ENCODE data around the gene EDA. TPM values are rescaled to one million over a fixed set of nuclear protein-coding genes. Genes with fewer than 3 reads are reported as not detected.

The EDA gene
- total RNA-seq, 1 experiment from 2014 or later: 5.2 TPM

DNA sequence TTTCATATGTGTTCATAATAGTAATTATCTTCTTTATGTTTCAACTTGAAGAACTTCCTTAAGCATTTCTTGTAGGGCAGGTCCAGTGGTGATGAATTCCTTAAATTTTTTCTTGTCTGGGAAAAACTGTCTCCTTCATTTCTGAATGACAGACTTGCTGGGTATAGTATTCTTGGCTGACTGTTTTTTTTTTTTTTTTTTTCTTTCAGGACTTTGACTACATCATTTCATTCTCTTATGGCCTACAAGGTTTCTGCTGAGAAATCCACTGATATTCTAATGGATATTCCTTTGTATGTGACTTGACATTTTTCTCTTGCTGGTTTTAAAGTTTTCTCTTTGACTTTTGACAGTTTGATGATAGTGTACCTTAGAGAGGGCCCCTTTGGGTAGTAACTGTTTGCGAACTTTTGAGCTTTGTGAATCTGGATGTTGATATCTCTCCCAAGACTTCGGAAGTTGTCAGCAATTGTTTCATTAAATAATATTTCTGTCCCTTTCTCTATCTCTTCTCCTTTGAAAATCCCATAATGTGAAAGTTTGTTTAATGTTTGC, 54.2 kb downstream of the EDA start:
- Histone ChIP-seq H3K9me2 (ENCODE audit: insufficient read depth) (no peaks in the 10 kb centered on the region), H3K4me2 (ENCODE audit: low read length) (no peak overlapping the region), H3K9me3 (ENCODE audit: control insufficient read depth in 1 of 2, insufficient read depth in 1 of 2, low read depth in 1 of 2, low read length in 2 of 2) (no peaks in the 10 kb centered on the region), H2AFZ (ENCODE audit: low read depth, low read length, poor library complexity, severe bottlenecking) (no peak overlapping the region), H3K9ac (ENCODE audit: low read length) (no peak overlapping the region), H3K4me3 (replicated peaks in 1 of 2; ENCODE audit: low read depth in 1 of 2, low read length in 2 of 2) (no peak overlapping the region), H4K20me1 (ENCODE audit: insufficient read depth) (no peaks in the 10 kb centered on the region), H3K27me3 (ENCODE audit: insufficient read depth, low read length) (no peaks in the 10 kb centered on the region), H3K36me3 (ENCODE audit: control insufficient read depth in 1 of 2, insufficient read depth in 2 of 2, low read length in 2 of 2) (no peaks in the 10 kb centered on the region), H3K27ac (ENCODE audit: low read depth, low read length) (no peak overlapping the region), H3K4me1 (ENCODE audit: control insufficient read depth in 1 of 2, insufficient read depth in 2 of 2, low read length in 2 of 2) (no peaks in the 10 kb centered on the region), H3K79me2 (ENCODE audit: insufficient read depth, low read length) (no peaks in the 10 kb centered on the region)
- ATAC-seq (no peak), DNase-seq (ENCODE audit: low read depth, low spot score) (no peak)
- BruUV-seq (replicated peaks): no TSS peak
- intact Hi-C loops (cut with micrococcal nuclease): no loop called here
- TF ChIP-seq, protein P1, sequence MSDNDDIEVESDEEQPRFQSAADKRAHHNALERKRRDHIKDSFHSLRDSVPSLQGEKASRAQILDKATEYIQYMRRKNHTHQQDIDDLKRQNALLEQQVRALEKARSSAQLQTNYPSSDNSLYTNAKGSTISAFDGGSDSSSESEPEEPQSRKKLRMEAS (IDR thresholded peaks at IDR 0.05): no peak
- POLR2A ChIA-PET: no interaction called here
- CTCF ChIA-PET: no interaction called here
- RAD21 ChIA-PET (ENCODE audit: low non-redundant PET in 1 of 2, low total read pairs in 2 of 2, uncharacterized antibody in 2 of 2, unreplicated experiment in 2 of 2): no interaction called here

DNA sequence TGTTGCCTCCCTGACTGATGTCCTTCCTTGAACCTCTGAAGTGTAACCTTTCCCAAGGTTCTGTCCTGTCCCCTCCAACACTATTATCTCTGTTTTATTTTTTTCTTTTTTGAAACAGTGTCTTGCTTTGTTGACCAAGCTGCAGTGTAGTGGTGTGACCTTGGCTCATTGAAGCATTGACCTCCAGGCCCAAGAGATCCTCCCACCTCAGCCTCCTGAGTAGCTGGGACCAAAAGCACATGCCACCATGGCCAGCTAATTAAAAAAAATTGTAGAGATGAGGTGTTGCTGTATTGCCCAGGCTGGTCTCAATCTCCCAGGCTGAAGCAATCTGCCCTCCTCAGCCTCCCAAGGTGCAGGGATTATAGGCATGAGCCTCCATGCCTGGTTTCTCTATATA, 59.0 kb downstream of the EDA start:
- DNase-seq (ENCODE audit: low read depth, low spot score) (no peak), ATAC-seq (no peak)
- POLR2A ChIA-PET: no interaction called here
- RAD21 ChIA-PET (ENCODE audit: low non-redundant PET in 1 of 2, low total read pairs in 2 of 2, uncharacterized antibody in 2 of 2, unreplicated experiment in 2 of 2): no interaction called here
- no peak overlapping the region for H3K4me3 ChIP-seq (replicated peaks in 1 of 2; ENCODE audit: low read depth in 1 of 2, low read length in 2 of 2)
- no peaks in the 10 kb centered on the region for H3K9me2 ChIP-seq (ENCODE audit: insufficient read depth)
- no peaks in the 10 kb centered on the region for H3K27me3 ChIP-seq (ENCODE audit: insufficient read depth, low read length)
- intact Hi-C loops (cut with micrococcal nuclease): no loop called here
- no peaks in the 10 kb centered on the region for H3K9me3 ChIP-seq (ENCODE audit: control insufficient read depth in 1 of 2, insufficient read depth in 1 of 2, low read depth in 1 of 2, low read length in 2 of 2)
- CTCF ChIA-PET: no interaction called here
- H3K79me2 ChIP-seq (ENCODE audit: insufficient read depth, low read length): no peaks in the 10 kb centered on the region
- H2AFZ ChIP-seq (ENCODE audit: low read depth, low read length, poor library complexity, severe bottlenecking): no peak overlapping the region
- TF ChIP-seq, protein P2, sequence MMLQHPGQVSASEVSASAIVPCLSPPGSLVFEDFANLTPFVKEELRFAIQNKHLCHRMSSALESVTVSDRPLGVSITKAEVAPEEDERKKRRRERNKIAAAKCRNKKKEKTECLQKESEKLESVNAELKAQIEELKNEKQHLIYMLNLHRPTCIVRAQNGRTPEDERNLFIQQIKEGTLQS (IDR thresholded peaks at IDR 0.05): no peak
- TF ChIP-seq SP1 (IDR thresholded peaks at IDR 0.05; ENCODE audit: low read depth): no peak
- TF ChIP-seq, protein P1 (IDR thresholded peaks at IDR 0.05): no peak
- TF ChIP-seq YY1 (IDR thresholded peaks at IDR 0.05; ENCODE audit: extremely low read depth, insufficient replicate concordance, low read depth, low read length): no peak
- TF ChIP-seq EGR1 (IDR thresholded peaks at IDR 0.05; ENCODE audit: low read depth): no peak
- no peak for TF ChIP-seq EZH2 (IDR thresholded peaks at IDR 0.05)
- no peak for TF ChIP-seq ZFX (IDR thresholded peaks at IDR 0.05)
- TF ChIP-seq CEBPB (IDR thresholded peaks at IDR 0.05; ENCODE audit: low read depth): no peak
- no peak for TF ChIP-seq POLR2AphosphoS5 (IDR thresholded peaks at IDR 0.05; ENCODE audit: low read depth, low read length)
- TF ChIP-seq, protein P3, sequence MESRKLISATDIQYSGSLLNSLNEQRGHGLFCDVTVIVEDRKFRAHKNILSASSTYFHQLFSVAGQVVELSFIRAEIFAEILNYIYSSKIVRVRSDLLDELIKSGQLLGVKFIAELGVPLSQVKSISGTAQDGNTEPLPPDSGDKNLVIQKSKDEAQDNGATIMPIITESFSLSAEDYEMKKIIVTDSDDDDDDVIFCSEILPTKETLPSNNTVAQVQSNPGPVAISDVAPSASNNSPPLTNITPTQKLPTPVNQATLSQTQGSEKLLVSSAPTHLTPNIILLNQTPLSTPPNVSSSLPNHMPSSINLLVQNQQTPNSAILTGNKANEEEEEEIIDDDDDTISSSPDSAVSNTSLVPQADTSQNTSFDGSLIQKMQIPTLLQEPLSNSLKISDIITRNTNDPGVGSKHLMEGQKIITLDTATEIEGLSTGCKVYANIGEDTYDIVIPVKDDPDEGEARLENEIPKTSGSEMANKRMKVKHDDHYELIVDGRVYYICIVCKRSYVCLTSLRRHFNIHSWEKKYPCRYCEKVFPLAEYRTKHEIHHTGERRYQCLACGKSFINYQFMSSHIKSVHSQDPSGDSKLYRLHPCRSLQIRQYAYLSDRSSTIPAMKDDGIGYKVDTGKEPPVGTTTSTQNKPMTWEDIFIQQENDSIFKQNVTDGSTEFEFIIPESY (IDR thresholded peaks at IDR 0.05; ENCODE audit: extremely low read depth, insufficient replicate concordance, low read length): no peak
- TF ChIP-seq POLR2A (IDR thresholded peaks at IDR 0.05; ENCODE audit: borderline replicate concordance, extremely low read depth, insufficient read depth, insufficient read length): no peak
- TF ChIP-seq, protein P4, sequence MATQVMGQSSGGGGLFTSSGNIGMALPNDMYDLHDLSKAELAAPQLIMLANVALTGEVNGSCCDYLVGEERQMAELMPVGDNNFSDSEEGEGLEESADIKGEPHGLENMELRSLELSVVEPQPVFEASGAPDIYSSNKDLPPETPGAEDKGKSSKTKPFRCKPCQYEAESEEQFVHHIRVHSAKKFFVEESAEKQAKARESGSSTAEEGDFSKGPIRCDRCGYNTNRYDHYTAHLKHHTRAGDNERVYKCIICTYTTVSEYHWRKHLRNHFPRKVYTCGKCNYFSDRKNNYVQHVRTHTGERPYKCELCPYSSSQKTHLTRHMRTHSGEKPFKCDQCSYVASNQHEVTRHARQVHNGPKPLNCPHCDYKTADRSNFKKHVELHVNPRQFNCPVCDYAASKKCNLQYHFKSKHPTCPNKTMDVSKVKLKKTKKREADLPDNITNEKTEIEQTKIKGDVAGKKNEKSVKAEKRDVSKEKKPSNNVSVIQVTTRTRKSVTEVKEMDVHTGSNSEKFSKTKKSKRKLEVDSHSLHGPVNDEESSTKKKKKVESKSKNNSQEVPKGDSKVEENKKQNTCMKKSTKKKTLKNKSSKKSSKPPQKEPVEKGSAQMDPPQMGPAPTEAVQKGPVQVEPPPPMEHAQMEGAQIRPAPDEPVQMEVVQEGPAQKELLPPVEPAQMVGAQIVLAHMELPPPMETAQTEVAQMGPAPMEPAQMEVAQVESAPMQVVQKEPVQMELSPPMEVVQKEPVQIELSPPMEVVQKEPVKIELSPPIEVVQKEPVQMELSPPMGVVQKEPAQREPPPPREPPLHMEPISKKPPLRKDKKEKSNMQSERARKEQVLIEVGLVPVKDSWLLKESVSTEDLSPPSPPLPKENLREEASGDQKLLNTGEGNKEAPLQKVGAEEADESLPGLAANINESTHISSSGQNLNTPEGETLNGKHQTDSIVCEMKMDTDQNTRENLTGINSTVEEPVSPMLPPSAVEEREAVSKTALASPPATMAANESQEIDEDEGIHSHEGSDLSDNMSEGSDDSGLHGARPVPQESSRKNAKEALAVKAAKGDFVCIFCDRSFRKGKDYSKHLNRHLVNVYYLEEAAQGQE (IDR thresholded peaks at IDR 0.05; ENCODE audit: low read depth): no peak
- no peak for TF ChIP-seq EZH2phosphoT487 (IDR thresholded peaks at IDR 0.05; ENCODE audit: borderline replicate concordance)
- no peak for TF ChIP-seq ELF1 (IDR thresholded peaks at IDR 0.05; ENCODE audit: borderline replicate concordance, low read depth)
- no peak for TF ChIP-seq RAD21 (IDR thresholded peaks at IDR 0.05; ENCODE audit: low read depth)
- H3K36me3 ChIP-seq (ENCODE audit: control insufficient read depth in 1 of 2, insufficient read depth in 2 of 2, low read length in 2 of 2): no peaks in the 10 kb centered on the region
- no peak overlapping the region for H3K27ac ChIP-seq (ENCODE audit: low read depth, low read length)
- no peaks in the 10 kb centered on the region for H3K4me1 ChIP-seq (ENCODE audit: control insufficient read depth in 1 of 2, insufficient read depth in 2 of 2, low read length in 2 of 2)
- no peaks in the 10 kb centered on the region for H4K20me1 ChIP-seq (ENCODE audit: insufficient read depth)
- no peak overlapping the region for H3K9ac ChIP-seq (ENCODE audit: low read length)
- no peak overlapping the region for H3K4me2 ChIP-seq (ENCODE audit: low read length)
- no TSS peak for BruUV-seq (replicated peaks)
